ENCODE data around the gene TAC4. TPM values are rescaled to one million over a fixed set of nuclear protein-coding genes. Genes with fewer than 3 reads are reported as not detected.
A peak's percentile ranks its signal among the peaks of the same experiment; 100 is the strongest.

TAC4 gene, protein sequence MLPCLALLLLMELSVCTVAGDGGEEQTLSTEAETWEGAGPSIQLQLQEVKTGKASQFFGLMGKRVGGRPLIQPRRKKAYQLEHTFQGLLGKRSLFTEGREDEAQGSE
- polyA plus RNA-seq (2013, experiment 1 of 2; ENCODE audit: insufficient read length), result not detected
- not detected for polyA plus RNA-seq (2013, experiment 2 of 2; ENCODE audit: insufficient read length)

DNA sequence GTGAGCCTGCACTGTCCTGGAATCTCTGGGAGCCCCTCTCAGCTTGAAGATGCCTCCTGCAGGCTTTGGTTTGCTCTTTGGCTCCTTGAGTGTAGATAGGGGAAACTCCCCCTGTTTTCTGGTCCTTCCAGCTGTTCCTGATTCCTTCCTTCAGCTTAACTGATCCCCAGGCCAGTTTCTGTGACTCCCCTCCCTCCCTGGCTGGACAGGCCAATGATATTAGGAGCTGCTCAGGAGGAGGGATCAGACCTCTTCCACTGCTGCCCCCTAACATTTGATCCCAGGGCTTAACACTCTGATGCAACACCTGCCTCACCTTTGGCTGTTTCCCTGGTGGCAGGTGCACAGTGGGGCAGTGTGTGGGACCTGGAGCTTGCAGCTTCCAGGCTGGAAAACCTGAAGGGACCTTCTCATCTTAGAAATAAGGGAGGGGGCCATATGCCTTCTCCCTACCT lies at the start of gene TAC4:
TSS of gene TAC4 (minus strand) at position 51 of the 455 bp plus-strand sequence. CDS start 52 bp downstream, outside the sequence.
- no peak for DNase-seq

DNA sequence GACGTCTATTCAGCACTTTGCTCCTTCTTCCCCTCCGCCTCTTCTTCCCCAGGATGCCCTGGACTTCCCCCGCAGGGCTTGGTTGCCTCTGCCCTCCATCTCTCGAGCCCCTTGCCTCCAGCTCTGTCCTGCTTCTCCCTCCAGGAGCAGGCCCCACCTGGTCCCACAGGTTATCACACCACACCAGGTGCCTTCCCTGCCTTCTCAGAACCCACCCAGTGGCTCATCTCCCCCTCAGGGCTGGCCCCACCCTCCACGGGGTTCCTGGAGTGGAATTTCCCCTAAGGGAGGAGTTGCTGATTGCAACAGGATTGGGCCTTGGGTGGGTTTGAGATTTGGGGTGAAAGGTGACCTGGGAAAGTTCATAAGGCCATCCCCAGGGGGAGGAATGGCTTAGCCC lies 49.0 kb upstream of the TAC4 start:
- DNase-seq, result no peak

DNA sequence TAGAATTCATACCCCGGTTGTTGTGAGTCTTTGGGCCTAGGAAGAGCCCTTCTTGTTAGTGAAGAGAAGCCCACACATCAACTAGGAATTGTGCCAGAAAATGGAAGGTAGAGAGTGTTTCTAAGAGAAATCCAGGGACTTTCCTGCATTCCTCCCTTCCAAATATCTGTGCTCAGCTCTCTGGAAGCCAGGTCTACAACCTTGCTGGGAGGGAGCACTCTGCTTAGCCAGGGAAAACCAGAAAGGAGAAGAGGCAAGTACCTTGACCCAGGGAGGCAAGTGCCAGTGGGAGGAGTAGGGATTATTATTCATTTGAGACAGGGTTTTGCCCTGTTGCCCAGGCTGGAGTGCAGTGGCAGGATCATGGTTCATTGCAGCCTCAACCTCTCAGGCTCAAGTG lies 48.4 kb upstream of the TAC4 start:
- no peak for DNase-seq

DNA sequence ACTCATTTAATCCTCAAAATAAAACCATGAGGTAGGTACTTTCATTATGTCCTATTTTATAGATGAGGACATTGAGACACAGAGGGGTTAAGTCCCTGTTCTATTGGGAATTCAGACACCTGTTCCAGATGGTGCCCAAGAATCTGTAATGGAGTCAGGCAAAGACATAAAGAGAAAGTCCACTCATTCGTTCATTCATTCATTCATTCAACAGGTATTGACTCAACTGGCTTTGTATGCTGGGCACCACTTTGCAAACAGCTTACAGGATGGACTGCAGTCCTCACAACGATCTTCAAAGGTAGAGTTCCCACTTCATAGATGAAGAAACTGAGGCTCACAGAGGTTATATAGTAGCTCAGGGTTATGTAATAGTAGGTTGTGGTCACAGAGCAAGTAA lies 47.9 kb upstream of the TAC4 start:
- no peak for DNase-seq

DNA sequence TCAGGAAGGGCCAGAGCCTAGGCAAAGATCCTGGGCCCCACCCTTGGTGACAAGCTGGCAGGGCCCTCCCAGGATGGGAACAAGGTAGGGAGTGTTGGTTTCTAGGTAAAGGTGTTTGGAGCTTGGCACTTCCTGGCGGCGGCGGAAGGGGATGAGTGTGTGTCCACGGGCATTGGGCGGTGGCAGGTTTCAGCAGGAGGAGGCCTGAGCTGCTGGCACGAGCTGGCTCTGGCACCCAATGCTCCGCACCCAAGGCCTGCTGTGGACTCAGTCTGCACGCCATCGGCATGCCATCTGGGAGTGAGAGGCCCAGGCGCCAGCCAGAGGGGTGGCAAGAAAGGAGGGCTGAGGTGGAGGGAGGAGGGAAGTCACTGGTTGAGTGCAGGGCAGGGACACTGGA lies 46.9 kb upstream of the TAC4 start:
- no peak for DNase-seq

DNA sequence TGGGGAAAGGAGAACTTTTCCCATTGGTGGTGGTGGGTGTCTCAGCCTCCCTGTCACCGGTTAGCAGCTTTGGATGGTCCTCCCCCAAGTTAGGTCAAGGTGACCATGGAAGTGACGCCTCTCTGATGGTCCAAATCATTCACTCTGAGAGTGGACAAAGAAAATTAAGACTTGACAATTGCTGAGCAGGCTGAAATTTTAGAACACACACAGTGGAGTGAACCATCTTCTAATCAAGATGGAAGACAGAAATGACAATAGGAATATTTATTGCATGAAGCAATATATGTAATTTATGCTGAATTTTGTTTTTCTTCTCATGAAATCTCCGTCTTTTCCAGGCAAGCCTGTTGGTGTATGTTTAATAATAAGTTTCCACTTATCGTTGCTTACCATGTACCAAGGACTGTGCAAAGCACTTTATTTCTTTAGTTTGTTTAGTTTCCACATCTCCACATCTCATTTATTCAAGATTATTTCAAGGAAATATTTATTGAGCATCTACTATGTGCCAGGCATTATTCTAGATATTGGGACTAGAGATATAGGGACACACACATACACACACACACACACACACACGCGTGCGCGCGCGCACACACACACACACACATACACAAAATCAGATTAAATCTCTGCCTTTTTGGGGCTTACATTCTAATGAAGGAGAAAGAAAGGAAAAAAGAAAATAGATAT lies 44.0 kb upstream of the TAC4 start:
- DNase-seq, result no peak

DNA sequence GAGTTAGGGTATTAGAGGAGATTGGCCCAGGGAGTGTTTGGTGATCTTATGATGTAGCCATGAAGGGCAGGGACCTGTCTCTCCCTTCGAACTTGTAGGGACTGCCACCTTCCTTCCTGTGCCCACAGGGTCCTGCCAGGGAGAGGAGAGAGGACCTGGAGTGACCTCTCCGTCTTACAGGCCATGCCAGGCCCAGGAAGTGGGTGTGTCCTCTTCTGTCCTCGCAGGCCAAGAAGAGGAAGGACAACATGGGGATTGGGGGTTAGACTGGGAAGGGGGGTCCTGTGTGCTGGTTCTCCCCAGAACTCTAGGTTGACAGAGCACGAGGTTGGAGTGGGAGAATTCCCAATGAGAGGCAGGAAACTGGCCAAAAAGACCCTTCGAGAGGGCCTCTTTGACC lies 43.4 kb upstream of the TAC4 start:
- no peak for DNase-seq

DNA sequence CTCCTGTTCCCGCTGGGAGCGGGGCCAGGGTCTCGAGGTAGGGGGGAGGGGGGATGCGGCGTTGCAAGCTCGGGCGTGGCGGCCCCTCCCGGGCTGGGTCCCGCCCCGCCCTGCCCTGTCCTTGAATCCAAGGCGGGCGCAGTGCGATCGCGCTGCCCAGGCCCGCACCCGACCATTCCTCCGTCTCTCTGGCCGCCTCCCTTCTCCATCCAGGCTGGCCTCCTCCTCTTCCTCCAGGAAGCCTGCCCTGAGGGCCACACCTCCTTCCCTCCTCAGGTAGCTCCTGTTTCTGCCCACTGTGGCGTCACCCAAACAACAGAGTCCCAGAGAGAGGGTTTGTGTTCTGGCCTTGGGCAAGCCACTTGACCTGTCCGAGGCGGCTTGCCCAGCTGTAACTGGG lies 43.0 kb upstream of the TAC4 start:
- DNase-seq, result no peak

DNA sequence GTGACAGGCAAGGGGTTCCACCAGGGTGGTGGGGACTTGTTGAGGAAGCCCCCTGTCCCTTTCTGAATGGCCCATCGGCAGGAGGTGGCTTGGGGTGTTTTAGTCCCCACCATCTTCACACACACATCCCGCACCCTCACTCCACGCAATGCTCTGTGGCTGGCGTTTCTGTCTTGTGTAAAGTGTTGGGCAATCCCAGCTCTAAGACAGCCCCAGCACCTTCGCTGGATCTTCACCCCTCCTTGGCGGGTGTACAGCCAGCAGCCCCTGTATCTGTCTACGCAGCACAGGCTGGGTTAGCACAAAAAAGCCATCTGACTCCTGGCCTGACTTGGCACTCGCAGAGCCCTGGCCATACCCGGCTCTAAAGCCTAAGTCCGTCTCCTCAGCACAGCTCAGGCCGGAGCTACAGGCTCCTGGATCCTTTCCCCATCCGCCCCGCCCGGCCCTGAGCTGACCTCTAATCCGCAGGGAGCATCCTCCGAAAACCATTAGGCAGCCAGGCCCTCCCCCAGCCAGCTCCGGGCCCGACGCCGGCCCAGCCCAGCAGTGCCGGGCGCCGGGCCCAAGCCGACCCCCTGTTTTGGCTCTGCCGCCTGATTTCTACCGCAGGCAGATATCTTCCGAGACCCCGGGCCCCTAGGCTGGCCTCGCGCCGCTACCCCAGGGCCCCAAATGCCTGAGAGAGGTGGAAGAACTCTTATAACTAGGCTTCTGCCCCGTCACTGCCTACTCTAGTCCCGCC lies 42.4 kb upstream of the TAC4 start:
- DNase-seq, result no peak

DNA sequence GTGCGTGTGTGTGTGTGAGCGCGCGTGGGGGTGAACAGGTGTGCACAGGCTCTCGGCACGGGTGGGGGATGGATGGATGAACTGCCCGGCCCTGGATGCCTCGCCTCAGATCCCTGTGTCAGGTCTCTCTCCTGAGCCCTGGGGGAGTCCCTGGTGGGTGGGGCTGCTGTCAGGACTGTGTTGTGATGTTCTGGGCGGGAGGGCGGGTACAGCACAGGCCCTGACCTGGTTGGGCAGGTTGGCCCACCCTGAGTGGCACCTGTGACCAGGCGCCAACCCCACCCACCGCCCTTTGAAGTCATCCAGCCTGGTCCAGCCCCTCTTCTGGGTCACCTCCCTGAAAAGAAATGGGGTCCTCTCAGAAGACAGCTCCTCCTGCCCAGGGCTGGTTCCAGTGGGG lies 41.6 kb upstream of the TAC4 start:
- DNase-seq, result no peak

DNA sequence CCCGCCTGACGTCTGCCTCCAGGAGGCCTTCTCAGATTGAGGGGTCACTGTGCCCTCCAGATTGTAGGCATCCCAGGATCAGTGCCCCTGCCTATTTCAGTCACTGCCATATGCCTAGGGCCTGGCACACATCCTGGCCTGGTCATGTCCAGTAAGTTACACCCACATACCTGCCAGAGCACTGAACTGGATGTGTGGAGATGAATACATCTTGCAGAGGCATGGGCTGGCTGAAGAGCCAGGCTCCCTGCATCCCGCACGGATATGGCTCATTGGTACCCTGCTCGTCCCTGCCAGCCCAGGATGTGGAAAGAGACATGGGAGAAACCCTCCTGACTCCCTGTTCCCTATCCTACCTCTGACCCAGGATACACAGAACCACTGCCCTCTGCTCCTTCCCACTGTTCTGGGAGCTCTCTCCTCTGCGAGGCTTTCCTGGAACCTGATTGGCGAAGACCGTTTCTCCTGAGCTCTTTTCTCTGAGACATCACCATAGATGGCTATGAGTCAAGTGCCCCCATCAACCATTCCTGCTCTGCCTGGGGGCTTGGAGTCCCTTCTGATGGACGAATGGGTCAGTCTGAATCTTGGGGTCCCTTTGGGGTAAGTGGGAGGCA lies 40.0 kb upstream of the TAC4 start:
- no peak for DNase-seq

DNA sequence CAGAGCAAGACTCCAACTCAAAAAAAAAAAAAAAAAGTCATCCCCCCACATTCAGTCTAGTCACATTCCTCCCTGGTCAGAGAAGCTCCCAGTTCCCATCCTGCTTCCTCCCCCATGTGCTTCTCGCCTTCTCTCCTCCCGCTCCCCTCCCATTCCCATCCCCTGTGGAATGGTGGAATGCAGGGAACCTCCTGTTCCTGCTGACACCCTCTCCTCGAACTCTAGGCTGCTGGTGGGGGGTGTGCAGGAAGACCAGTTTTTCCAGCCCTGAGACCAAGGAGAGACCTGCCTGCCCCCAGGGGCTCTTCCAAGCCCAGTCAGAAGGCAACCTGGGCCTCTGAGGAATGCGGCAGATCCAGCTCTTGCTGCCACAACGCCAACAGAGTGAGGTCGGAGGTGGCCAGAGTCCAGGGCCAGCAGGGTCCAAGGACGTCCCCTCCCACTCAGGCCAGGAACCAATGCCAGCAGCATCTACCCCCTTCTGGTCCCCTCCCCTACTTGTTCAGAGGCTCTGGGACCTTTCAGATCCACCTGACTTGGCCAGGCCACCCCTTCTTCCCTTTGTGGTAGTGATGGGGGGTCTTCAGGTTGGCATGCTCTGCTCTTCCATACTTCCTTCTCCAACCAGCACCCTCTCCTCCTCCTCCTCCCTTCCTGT lies 39.3 kb upstream of the TAC4 start:
- DNase-seq, result peak; percentile 40

DNA sequence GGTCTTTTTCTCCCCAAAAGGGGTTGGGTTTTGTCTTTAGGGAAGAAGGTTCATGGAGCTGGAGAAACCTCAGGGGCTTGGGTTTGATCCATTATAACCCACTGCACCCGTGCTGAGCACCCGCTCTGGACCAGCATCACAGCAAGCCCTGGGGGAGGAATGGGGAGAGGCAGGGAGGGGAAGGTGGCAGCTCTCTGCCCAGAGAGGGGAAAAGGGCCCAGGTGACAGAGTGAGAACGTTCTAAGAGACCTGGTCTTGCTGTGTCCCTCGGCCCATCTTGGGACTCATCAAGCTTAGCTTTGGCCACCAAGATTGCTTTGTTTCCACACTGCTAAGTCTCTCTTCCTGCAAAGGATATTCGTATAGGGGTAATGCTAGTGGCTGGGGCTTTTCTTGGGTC lies 38.2 kb upstream of the TAC4 start:
- no peak for DNase-seq

DNA sequence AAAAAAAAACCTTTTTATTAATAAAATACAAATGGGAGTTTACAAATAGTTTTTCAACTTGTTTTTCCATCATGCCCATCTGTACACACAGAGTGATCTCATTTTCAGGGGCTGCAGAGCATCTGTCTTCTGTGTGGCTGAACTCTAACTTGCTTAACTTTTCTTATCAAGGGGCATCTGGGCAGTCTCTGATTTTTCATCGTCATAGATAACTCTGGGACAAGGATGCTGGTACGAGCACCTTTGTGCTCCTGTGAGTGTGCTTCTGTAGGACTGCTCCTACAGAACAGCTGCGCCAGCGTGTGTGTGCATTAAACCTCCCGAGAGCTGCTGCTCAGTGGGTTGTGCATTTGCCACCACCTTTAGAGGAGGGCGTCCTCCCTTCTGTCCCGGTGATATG lies 34.6 kb upstream of the TAC4 start:
- no peak for DNase-seq

DNA sequence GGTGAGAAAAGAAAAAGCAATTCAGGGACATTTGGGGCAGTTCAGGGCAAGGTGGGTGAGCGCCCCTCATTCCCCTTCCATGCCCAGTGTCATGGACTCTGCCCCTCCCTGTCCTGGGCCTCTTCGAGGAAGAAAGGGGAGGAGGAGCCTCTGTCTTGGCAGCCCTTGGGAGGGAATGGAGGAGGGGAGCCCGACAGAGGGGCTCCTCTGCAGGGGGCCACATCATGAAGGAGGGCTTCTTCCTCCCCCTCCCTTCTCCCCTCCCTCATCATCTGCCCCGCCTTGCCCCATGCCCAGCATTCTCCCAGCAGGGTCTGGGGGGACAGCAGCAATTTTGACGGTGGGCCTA lies 33.2 kb upstream of the TAC4 start:
- no peak for DNase-seq

DNA sequence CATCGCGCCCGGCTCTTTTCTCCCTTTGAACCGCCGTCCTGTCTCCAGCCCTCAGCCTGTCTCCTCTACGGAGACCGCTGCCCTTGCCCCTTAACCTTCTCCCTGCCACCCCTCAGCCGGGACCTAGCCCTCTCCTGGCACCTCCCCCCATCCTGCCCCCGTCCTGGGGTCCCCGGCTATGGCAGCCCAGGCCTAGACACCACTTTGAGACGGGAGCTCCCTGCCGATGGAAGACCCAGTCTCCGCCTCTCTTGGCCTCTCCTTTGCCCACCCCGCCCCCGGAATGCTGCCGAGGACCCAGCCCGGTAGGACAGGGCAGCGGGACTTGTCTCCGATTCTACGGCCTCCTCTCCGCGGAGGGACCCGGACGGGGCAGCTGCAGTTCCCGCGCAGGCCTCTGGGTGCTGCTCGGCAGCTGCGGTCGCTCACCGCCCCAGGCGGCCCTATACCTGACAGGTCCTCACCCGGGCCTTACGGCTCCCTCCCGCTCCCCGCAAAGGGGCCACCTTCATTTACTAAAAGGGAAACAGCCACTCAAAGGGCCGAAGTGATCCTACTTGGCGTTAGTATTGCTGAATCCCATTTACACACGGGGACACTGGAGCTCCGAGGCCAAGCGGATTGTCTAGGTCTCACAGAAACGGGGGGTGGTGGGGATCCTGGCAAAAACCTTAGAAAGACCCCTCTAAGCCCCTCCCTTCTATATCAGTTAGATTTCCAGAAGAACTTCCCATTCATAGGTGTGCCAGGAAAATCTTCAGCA lies 32.6 kb upstream of the TAC4 start:
- peak; percentile 59 for DNase-seq

DNA sequence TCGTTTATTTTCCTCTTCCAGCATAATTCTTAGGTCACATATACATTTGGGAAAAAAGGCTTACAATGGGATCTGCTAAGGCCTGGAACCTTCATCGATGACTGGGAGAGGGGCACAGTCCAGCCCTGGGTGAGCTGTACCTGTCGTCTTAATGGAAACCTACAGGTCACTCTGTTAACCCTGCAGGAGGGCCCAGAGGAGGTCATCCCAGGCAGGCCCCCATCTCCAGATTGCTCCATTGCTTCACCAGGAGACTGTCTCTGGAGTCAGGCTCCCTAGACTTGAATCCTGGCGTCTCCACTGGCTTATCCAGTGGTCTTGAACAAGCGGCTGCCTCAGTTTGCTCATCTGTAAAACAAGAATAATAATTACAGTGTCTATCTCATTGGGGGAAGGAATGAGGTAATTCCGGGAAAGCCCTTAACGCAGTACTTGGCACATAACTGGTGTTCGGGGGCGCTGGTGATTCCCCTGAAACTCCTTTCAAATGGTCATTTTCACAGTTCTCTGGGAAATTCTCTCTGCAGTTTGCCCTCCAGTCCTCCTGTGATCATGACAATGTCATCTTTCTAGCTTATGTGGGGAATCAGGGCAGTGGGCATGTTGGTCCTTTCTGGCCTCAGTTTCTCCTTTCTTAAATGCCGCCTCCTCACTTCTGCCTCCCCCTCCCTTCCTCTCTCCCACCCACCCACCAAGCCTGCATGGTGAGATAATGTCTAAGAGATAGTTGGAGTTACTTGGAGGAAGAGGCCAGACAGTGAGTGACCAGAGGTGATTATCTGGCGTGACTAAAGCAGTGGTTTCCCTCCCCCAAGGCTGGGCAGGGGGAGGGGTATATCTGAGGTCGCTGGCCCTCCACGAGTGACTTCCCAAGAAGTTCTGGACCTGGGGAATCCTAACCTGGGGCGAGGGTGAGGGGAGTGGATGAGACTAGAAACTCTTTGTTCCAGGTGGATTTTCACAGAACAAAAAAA lies 31.3 kb upstream of the TAC4 start:
- DNase-seq, result no peak

DNA sequence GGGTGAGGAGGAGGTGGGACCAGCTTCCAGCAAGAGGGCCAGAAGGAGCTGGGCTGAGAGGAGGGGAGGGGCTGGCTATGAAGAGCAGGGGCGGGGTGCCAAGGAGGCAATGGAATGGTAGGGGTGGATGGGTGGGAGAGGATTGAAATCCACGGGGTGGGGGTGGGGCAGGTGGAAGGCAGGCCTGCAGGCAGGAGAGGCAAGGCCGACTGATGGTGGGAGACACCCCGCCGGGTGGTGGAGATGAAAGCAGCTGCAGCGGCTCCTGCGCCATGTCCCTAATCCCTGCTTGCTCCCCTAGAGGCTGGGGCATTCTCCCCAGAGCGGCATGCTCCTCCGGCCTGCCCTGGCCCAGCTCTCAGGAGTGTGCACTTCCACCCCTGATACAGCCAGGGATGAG lies 27.8 kb upstream of the TAC4 start:
- no peak for DNase-seq

DNA sequence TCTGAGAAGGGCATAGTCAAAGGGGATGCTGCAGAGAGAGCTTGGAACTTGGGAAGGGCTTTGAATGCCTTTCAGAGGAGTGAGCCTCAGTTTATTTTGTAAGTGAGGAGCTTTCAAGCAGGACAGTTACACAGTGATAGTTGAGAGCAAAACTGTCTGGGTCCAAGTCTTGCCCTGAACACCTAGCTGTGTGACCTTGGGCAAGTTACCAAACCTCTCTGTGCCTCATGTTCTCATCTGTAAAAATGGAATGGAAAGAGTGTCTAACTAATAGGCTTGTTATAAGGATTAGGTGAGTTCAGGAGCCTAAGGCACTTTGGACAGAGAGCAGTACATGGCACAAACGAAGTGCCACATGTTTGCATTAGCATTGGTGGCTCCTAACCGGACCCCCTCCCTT lies 27.0 kb upstream of the TAC4 start:
- no peak for DNase-seq

DNA sequence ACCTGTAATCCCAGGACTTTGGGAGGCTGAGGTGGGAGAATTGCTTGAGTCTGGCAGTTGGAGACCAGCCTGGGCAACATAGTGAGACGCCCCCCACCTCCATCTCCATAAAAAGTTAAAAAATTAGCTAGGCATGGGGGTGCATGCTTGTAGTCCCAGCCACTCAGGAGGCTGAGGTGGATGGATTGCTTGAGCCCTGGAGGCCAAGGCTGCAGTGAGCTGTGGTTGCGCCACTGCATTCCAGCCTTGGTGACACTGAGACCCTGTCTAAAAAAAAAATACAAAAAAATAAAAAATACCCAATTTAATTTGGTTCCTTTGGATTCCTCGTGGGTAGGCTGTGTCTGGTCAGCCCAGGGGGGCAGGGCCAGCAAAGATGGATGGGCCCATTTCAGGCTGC lies 26.1 kb upstream of the TAC4 start:
- DNase-seq, result no peak

DNA sequence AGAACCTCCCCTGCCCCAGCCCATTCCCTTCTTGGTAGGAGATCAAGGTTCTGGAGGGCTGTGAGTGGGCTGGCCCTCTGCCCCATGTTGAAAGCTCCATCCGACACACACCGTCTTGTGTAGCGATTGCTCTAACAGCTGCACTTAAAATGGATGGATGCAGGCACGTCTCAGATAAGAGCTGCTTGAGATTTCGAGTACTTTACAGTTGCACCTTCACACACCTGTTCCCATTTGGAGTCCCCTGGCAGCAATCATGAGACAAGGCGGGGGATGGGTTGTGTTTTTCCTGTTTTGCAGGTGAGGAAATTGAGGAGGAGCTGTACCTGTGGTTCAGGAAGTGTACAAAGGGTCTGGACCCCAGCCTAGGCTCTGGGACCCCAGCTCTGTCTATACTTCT lies 25.6 kb upstream of the TAC4 start:
- no peak for DNase-seq

Data from fibroblast of skin of back (primary cell).